Kidney tubule cell (primary cell): ENCODE measurements around the gene MTMR1.

ENCODE experiments used
- DNase-seq: peaks from one replicate; pipeline ENCODE4 v3.0.0-alpha.2; 2018; ENCODE audit warnings: low spot score

MTMR1 gene

GRCh38 chrX:150692831-150693724 lies at the start of gene MTMR1:
Gene MTMR1, plus strand, starts transcription at chrX:150693396. Its CDS starts 135 bp downstream, at chrX:150693531.
- peak; percentile 30 for DNase-seq

- no peak for DNase-seq
Observed at GRCh38 chrX:150643958-150644357, 49.2 kb upstream of the MTMR1 start.

- no peak for DNase-seq
Observed at GRCh38 chrX:150644422-150644821, 48.8 kb upstream of the MTMR1 start.

- DNase-seq: no peak
Observed at GRCh38 chrX:150647331-150647730, 45.9 kb upstream of the MTMR1 start.

GRCh38 chrX:150648296-150648940 lies 44.8 kb upstream of the MTMR1 start:
- DNase-seq: no peak

- no peak for DNase-seq
Observed at GRCh38 chrX:150649096-150649870, 43.9 kb upstream of the MTMR1 start.

GRCh38 chrX:150651906-150652305 lies 41.3 kb upstream of the MTMR1 start:
- no peak for DNase-seq

GRCh38 chrX:150655788-150656187 lies 37.4 kb upstream of the MTMR1 start:
- DNase-seq: no peak

- no peak for DNase-seq
Observed at GRCh38 chrX:150663073-150663472, 30.1 kb upstream of the MTMR1 start.

- peak; percentile 7 for DNase-seq
Observed at GRCh38 chrX:150664290-150664689, 28.9 kb upstream of the MTMR1 start.

GRCh38 chrX:150676221-150676620 lies 17.0 kb upstream of the MTMR1 start:
- DNase-seq: no peak

- DNase-seq: peak; percentile 49
Observed at GRCh38 chrX:150680974-150681373, 12.2 kb upstream of the MTMR1 start.

GRCh38 chrX:150683112-150683511 lies 10.1 kb upstream of the MTMR1 start:
- DNase-seq: no peak

- peak; percentile 57 for DNase-seq
Observed at GRCh38 chrX:150683536-150684146, 9.6 kb upstream of the MTMR1 start.

- peak; percentile 99 for DNase-seq
Observed at GRCh38 chrX:150688911-150689451, 4.2 kb upstream of the MTMR1 start.

GRCh38 chrX:150690126-150690525 lies 3.1 kb upstream of the MTMR1 start:
- peak; percentile 93 for DNase-seq

GRCh38 chrX:150692296-150692695 lies 900 bp upstream of the MTMR1 start:
- no peak for DNase-seq

GRCh38 chrX:150693725-150694574 lies 754 bp downstream of the MTMR1 start:
- DNase-seq: peak; percentile 87

- no peak for DNase-seq
Observed at GRCh38 chrX:150694738-150695410, 1.7 kb downstream of the MTMR1 start.

- no peak for DNase-seq
Observed at GRCh38 chrX:150696331-150696730, 3.1 kb downstream of the MTMR1 start.
